ENCODE data around the gene RGMB. TPM values are rescaled to one million over a fixed set of nuclear protein-coding genes. Genes with fewer than 3 reads are reported as not detected.

The RGMB gene
- total RNA-seq, 1 experiment from 2014 or later: 19.3 TPM

DNA sequence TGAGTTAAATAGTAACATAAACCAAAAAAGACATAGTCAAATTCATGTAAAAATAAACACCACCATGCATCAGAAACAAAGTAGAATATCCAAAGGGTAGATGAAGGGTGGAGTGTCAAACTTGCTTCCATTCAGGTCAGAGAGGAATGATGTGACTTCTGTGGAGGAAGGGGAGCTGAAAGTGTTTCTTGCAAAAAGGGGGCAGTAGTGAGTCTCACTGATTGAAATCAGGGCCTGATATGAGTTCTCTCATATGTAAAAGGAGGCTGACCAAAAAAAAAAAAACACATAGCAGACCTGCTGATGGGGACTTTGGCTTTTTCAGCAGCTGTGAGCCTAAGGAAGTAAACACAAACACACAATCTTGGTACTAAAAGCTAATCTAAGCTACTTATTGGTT, 38.8 kb upstream of the RGMB start:
- Mint-ChIP-seq H3K27me3 (ENCODE audit: low read depth) (no peaks in the 10 kb centered on the region), H3K4me3 (no peak overlapping the region), H3K9me3 (peaks cover 17 to 29% of the 10 kb centered on the region in 2 experiments), H3K36me3 (ENCODE audit: insufficient read depth in 1 of 3, low read depth in 3 of 3) (peaks cover 10 to 36% (median 10%) of the 10 kb centered on the region in 3 experiments; a peak in 6 of 7 replicates), H3K4me1 (no peaks in the 10 kb centered on the region), H3K27ac (no peak overlapping the region)
- no peak overlapping the region for H2BK120ac ChIP-seq (ENCODE audit: low read depth, low read length, poor library complexity, severe bottlenecking)
- H2BK15ac ChIP-seq (ENCODE audit: low read depth, low read length): no peak overlapping the region
- DNase-seq: no peak
- no peaks in the 10 kb centered on the region for H3K4me1 ChIP-seq (ENCODE audit: insufficient read depth, low read length)
- H3K27me3 ChIP-seq (ENCODE audit: insufficient read depth, low read length): no peaks in the 10 kb centered on the region
- H3K14ac ChIP-seq (ENCODE audit: insufficient read depth, low read length): no peak overlapping the region
- H3K23me2 ChIP-seq (ENCODE audit: insufficient read length, low read depth, low read length, poor library complexity, severe bottlenecking): no peaks in the 10 kb centered on the region
- no peak overlapping the region for H2AFZ ChIP-seq (ENCODE audit: low read length)
- H4K5ac ChIP-seq (ENCODE audit: insufficient read length, low read depth, low read length): no peak overlapping the region
- no peak overlapping the region for H3K9ac ChIP-seq (ENCODE audit: extremely low read depth, insufficient read length, low read length)
- no peaks in the 10 kb centered on the region for H3K79me2 ChIP-seq (ENCODE audit: insufficient read depth, low read length)
- H3K9me3 ChIP-seq (ENCODE audit: control insufficient read depth, low read depth, low read length): no peaks in the 10 kb centered on the region
- H3K4ac ChIP-seq (ENCODE audit: low read depth, low read length): no peak overlapping the region
- H2BK5ac ChIP-seq (ENCODE audit: insufficient read length, low read length): no peak overlapping the region
- H3K18ac ChIP-seq (ENCODE audit: insufficient read length, low read depth, low read length): no peak overlapping the region
- H2BK20ac ChIP-seq (ENCODE audit: low read depth, low read length, poor library complexity, severe bottlenecking): no peak overlapping the region
- no peak overlapping the region for H2AK5ac ChIP-seq (ENCODE audit: insufficient read length, low read length)
- no peaks in the 10 kb centered on the region for H3K79me1 ChIP-seq (ENCODE audit: insufficient read depth, low read depth, low read length, poor library complexity, severe bottlenecking)
- H3T11ph ChIP-seq (ENCODE audit: low read length): no peak overlapping the region
- H3K23ac ChIP-seq (ENCODE audit: insufficient read length, low read depth, low read length): no peak overlapping the region
- no peaks in the 10 kb centered on the region for H4K20me1 ChIP-seq (ENCODE audit: control insufficient read depth, insufficient read depth, insufficient read length)
- H3K4me2 ChIP-seq (ENCODE audit: insufficient read depth, insufficient read length, low read length): no peak overlapping the region
- TF ChIP-seq, protein P1, sequence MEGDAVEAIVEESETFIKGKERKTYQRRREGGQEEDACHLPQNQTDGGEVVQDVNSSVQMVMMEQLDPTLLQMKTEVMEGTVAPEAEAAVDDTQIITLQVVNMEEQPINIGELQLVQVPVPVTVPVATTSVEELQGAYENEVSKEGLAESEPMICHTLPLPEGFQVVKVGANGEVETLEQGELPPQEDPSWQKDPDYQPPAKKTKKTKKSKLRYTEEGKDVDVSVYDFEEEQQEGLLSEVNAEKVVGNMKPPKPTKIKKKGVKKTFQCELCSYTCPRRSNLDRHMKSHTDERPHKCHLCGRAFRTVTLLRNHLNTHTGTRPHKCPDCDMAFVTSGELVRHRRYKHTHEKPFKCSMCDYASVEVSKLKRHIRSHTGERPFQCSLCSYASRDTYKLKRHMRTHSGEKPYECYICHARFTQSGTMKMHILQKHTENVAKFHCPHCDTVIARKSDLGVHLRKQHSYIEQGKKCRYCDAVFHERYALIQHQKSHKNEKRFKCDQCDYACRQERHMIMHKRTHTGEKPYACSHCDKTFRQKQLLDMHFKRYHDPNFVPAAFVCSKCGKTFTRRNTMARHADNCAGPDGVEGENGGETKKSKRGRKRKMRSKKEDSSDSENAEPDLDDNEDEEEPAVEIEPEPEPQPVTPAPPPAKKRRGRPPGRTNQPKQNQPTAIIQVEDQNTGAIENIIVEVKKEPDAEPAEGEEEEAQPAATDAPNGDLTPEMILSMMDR (conservative IDR thresholded peaks at IDR 0.05): peak; percentile 53
- H3K27ac ChIP-seq (ENCODE audit: insufficient read length, low read depth, low read length): no peak overlapping the region
- no peak overlapping the region for H4K91ac ChIP-seq (ENCODE audit: insufficient read length, low read depth, low read length)
- H2BK12ac ChIP-seq (ENCODE audit: insufficient read length, low read depth, low read length): no peak overlapping the region
- no peak overlapping the region for H4K8ac ChIP-seq (replicated peaks; ENCODE audit: insufficient read length, low read depth, low read length)
- no peak overlapping the region for H3K56ac ChIP-seq (ENCODE audit: insufficient read length, low read depth, low read length)
